Astrocyte (in vitro differentiated cells and primary cell): Measurements from ENCODE around the gene HMCN2.

ENCODE experiments used
- CTCF ChIP-seq: IDR thresholded peaks from 2 replicates; pipeline ENCODE4 v1.5.1; 2011; ENCODE audit warnings: low read depth, mild to moderate bottlenecking, inconsistent platforms, low read length, moderate library complexity; ENCODE audit not compliant: insufficient read depth
- EZH2 ChIP-seq: IDR thresholded peaks from 2 replicates; pipeline ENCODE4 v1.6.1; 2012; ENCODE audit warnings: mild to moderate bottlenecking, low read length, inconsistent platforms; ENCODE audit not compliant: insufficient read depth

- no peak for TF ChIP-seq CTCF
- no peak for TF ChIP-seq EZH2
Measured at GRCh38 chr9:130236436-130236985, 29.0 kb upstream of the HMCN2 start.
